Skin epidermis (tissue), 12 donors: ENCODE measurements around the gene SMIM24.
A peak's percentile ranks its signal among the peaks of the same experiment; 100 is the strongest.
"Not testable (repeated sequence)": the region's sequence is repeated elsewhere in the genome, so short reads cannot be mapped to it uniquely, and the experiment has no call there.

Source experiments
- H3K27ac ChIP-seq, 21 experiments: fragments of 200-600 bp; sonication (generic) in 11 of 21; one replicate each; pipeline ENCODE4 v1.5.0; 2020; ENCODE audit warnings: mild to moderate bottlenecking in 3 of 21, inconsistent platforms in 2 of 21, moderate library complexity in 2 of 21
- H3K4me3 ChIP-seq, 7 experiments: fragments of 200-600 bp; sonication (generic) in 2 of 7; one replicate each; pipeline ENCODE4 v1.5.0; 2020; ENCODE audit warnings: inconsistent platforms in 2 of 7, mild to moderate bottlenecking in 2 of 7, moderate library complexity in 1 of 7

The SMIM24 gene

DNA sequence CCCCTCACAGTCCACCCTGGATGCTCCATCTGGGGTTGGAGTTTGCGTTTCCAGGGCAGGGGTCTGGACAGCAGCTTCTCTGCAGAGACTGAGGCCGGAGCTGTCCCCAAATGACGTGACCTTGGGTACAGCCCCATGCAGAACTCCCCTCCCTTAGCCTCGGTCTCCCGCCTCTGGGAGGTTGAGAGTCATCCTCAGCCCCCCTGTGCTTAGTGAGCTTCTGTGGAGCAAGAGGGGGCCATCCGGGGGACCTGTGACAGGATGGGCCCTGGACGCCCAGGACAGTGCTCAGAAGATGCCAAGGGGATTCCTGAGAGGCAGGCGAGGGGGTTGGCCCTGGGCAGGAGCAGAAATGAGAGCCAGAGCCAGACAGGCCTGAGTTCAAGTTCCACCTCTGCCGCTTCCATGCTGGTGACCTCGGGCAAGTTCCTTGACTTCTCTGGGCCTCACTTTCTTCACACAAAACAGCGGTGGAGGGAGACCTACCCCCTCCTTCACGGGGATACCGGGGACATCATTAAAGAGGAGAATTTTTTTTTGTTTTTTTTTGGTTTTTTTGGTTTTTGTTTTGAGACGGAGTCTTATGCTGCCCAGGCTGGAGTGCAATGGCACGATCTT is 20.3 kb downstream of the SMIM24 start:
- peak overlapping the region in 14 of 21 experiments; percentile 9 to 80 (median 69) for H3K27ac ChIP-seq
- H3K4me3 ChIP-seq: no peak overlapping the region

GRCh38 chr19:3459089-3459881 is 21.0 kb downstream of the SMIM24 start:
- Histone ChIP-seq H3K4me3 (no peak overlapping the region), H3K27ac (peak overlapping the region in 19 of 21 experiments; percentile 6 to 80 (median 69))

DNA sequence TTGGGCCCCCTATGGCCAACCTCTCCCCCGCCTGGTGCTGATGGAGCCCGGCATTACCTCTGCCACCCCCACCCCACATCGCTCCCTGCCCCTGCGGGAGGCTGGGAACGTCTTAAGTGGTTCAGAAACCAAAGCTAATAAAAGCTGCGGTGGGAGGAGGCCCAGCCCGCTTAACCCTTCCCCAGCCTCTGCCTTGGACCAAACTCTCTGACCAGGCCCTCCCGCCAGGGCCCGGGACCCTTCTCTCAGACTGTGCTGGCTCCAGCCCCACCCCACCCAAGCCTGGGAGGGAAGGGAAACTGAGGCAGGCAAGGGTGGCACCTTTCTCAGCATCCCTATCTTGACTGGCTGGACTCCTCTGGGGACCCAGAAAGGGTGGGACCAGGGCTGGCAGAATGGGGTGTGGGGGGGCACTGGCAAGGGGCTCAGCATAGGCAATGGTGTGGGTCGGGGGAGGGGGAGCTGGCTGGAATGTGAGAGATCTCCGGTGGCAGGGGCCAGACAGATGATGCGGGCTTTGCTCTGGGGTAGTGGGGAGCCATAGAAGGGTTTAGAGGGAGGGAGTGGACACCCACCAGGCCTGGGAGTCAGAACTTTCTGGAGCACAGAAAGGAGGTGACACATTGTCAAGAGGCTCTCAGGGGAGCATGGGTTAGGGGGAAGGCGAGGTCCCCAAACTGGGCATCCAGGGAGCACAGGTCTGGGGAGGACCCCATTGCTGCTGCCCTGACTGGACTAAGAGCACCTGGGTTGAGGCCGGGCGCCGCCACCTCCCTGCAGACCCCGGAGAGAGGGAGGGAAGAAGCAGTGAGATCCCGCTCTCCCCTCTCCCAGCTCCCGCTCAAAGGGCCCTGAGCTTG is 21.9 kb downstream of the SMIM24 start:
- H3K4me3 ChIP-seq: no peak overlapping the region
- peak overlapping the region in 19 of 21 experiments; percentile 0 to 80 (median 69) for H3K27ac ChIP-seq

DNA sequence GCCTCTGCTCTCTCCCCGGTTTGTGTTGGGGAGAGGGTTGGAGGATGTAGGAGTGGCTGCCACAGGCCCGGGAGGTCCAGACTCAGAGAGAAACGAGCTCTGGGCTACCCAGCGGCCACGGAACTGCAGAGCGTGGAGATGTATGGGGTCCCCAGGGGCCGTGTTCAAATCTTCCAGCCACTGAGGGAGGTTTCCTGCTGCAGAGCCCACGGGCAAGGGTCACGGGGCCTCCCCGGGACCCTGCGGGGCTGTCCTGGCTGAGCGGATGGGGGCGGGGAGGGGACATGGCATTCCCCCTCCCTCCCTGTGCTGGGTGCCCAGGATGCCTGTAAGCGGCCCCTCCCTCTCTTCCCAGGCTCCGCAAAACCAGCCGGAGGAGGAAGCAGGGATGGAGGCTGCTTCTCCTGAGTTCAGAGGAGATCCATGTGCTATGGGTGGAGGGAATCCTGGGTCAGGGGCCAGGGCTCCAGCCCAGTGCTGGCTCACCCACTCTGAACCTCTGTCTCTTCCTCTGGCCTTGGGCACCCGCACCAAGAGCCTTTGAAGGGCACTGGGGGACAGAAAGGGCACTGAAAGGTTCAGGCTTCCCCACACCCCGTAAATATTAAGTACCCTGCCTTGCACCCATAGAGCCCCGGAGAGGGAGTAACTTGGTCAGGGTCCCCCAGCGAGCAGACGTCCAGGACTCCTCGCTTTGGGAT is 22.6 kb downstream of the SMIM24 start:
- H3K27ac ChIP-seq: peak overlapping the region in 16 of 21 experiments; percentile 3 to 80 (median 69)

GRCh38 chr19:3456925-3457527 is 23.3 kb downstream of the SMIM24 start:
- H3K27ac ChIP-seq: peak overlapping the region in 12 of 21 experiments; percentile 3 to 80 (median 69)
- H3K4me3 ChIP-seq: no peak overlapping the region

More for the DNA sequence above, 22.6 kb downstream of the SMIM24 start:
- no peak overlapping the region for H3K4me3 ChIP-seq

- Histone ChIP-seq H3K27ac (peak overlapping the region in 6 of 21 experiments; percentile 1 to 74 (median 28)), H3K4me3 (no peak overlapping the region)
Measured at GRCh38 chr19:3455960-3456601, 24.2 kb downstream of the SMIM24 start.

- H3K4me3 ChIP-seq: no peak overlapping the region
- no peak overlapping the region for H3K27ac ChIP-seq
Measured at GRCh38 chr19:3455393-3455955, 24.9 kb downstream of the SMIM24 start.

GRCh38 chr19:3454656-3455392 is 25.5 kb downstream of the SMIM24 start:
- Histone ChIP-seq H3K27ac (peak overlapping the region in 2 of 21 experiments; percentile 14 to 54), H3K4me3 (no peak overlapping the region)

GRCh38 chr19:3453840-3454239 is 26.5 kb downstream of the SMIM24 start:
- Histone ChIP-seq H3K27ac (peak overlapping the region in 3 of 21 experiments; percentile 14 to 54 (median 19)), H3K4me3 (no peak overlapping the region)

GRCh38 chr19:3452942-3453214 is 27.4 kb downstream of the SMIM24 start:
- not testable (repeated sequence) for H3K4me3 ChIP-seq
- H3K27ac ChIP-seq: peak overlapping the region in 2 of 21 experiments; percentile 35 to 49

- Histone ChIP-seq H3K4me3 (no peak overlapping the region), H3K27ac (peak overlapping the region in 2 of 21 experiments; percentile 35 to 49)
Measured at GRCh38 chr19:3452171-3452941, 28.0 kb downstream of the SMIM24 start.

- H3K4me3 ChIP-seq: no peak overlapping the region
- H3K27ac ChIP-seq: peak overlapping the region in 10 of 21 experiments; percentile 8 to 75 (median 41)
Measured at GRCh38 chr19:3451451-3451866, 28.9 kb downstream of the SMIM24 start.

- Histone ChIP-seq H3K27ac (peak overlapping the region in 11 of 21 experiments; percentile 8 to 75 (median 37)), H3K4me3 (no peak overlapping the region)
Measured at GRCh38 chr19:3450796-3451411, 29.4 kb downstream of the SMIM24 start.

DNA sequence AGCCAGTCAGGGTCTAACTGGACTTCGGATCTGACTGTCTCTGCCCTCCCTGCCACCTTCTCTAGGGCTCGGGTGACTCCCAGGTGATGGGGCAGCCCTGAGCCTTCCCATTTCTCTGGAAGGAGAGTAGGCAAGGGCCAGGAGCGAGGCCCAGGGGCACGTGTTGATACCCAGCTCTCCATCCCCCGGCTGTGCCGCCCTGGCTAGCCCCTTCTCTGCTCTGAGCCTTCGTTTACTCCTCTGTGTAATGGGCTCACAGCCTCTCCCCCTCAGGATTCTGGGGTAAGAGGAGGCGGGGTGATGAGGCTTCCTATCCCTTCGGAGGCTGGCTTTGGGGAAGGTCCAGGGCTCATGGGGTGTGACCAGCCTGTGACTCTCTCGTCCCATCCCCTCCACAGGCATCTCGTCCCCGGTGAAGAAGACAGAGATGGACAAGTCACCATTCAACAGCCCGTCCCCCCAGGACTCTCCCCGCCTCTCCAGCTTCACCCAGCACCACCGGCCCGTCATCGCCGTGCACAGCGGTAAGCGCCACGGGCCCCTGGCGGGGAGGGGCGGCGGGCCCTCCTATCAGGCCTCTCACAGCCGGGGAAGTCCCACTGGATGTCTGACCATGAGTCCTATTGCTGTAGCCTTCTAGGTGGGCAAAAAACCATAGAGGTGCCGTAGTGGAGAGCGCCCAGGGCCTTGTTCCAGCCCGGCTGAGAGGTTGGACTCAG is 31.6 kb downstream of the SMIM24 start:
- Histone ChIP-seq H3K27ac (peak overlapping the region in 3 of 21 experiments; percentile 1 to 38 (median 29)), H3K4me3 (no peak overlapping the region)

- not testable (repeated sequence) for H3K27ac ChIP-seq, H3K4me3 ChIP-seq
Measured at GRCh38 chr19:3446657-3447056, 33.7 kb downstream of the SMIM24 start.

DNA sequence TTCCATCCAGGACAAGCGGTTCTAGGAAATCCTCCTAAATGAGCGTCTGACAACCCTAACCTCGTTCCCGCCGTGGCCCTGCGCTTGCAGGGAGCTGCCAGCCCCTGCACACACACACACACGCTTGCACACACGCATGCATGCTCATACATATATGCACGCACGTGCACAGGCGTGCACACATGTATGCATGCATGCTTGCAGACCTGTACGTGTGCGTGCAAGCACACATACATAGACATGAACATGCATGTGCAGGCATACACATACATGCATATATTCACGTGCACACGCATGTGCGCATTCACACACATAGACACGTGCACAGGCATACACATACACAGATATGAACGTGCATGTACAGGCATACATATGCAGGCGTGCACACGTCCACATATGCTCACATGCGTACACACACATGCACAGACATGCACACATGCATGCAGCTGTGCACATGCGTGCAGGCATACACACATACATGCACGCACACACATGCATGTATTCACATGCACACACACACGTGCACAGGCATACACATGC is 35.6 kb downstream of the SMIM24 start:
- Histone ChIP-seq H3K27ac (no peak overlapping the region), H3K4me3 (no peak overlapping the region)
